ENCODE data around the gene ZNFX1. TPM values are rescaled to one million over a fixed set of nuclear protein-coding genes. Genes with fewer than 3 reads are reported as not detected.
A peak's percentile ranks its signal among the peaks of the same experiment; 100 is the strongest.

ZNFX1 gene
- total RNA-seq, 1 experiment from 2014 or later, result 13.3 TPM

DNA sequence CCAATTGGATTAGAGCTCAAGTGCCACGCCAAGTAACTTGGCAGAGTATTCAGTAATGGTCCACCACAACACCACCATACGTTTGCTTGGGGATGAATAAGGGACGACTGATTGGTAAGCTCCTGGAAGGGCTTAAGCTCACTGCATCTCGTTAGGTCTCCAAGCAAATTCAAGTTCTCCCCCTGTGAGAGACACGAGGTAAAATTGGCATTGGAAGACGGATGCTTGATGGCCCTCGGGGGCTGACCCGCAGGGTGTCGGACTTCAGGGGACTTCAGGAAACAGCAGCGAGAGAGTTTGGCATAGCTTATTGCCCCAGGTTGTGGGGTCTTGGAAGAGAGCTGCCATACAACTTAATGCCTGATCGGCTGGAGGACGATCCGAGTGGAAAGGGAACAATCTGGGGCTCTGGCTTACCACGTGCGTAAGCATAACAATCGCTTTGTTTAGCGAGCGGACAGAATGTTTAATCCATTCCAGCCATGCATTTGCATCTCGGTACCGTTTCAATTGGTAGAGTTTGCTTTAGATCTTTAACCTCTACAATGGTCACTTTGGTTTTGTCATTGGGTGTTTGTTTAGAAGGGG is 4.8 kb upstream of the ZNFX1 start:
- no peak for DNase-seq (ENCODE audit: low read depth)
- in situ Hi-C loops (cut with HindIII; ENCODE audit: low pct_unique_long_range_greater_than_20kb, low sequenced_read_pairs), result no loop called here

DNA sequence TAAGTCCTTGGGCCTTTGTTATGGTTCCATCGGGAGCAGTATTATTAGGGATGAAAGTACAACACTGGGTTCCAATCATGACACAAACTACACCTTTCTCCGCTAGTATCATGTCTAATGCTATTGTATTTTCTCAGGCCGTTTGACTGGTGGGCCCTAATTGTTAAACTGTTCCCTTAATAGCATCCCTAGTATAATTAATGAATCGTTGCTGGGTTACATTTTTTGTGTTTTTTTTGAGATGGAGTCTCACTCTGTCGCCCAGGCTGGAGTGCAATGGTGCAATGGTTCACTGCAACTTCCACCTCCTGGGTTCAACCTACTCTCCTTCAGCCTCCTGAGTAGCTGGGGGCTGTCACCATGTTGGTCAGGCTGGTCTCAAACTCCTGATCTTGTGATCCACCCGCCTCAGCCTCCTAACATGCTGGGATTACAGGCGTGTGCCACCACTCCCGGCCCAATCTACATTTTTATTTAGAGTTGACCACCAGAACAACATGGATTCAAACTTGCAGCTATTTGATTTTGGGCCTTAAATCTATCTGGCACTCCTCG is 4.1 kb upstream of the ZNFX1 start:
- in situ Hi-C loops (cut with HindIII; ENCODE audit: low pct_unique_long_range_greater_than_20kb, low sequenced_read_pairs), result no loop called here
- no peak for DNase-seq (ENCODE audit: low read depth)

DNA sequence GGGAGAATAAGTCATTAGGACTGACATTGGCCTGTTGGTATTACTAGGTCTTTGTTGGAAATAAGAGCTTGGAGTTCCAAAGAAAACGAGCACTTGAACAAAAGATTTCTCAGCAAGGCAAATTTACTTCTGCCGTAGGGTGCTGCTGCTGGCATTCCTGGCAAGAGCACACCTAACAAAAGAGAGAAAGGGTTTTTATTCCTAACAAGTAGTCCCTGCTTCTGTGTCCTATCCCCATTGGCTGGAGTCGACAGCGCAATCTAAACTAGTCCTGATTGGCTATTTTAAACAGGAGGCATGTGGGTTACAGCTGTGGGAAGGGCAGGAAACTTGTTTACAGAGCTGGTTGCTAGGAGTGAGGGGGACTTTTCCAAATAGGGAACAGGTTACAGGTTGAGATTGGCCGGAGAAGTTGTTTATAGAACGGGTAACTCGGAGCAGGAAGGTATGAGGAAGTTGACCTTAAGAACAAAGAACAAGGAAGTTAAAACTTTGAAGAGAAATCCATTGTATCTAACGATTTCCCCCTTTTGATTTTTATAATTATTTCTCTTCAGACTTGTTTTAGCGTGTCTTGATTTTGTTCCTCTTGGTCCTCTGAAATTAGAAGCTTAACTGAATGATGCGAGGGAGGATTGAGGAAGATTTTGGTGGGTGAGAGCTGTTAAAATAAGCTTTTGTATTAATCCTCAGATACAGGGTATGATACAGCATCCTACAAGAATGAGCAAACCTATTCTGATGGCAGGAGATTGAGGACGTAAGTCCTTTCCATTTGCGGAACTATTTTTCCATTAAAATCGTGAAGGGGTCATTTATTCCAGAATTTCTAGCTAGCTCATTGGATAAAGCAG is 3.4 kb upstream of the ZNFX1 start:
- in situ Hi-C loops (cut with HindIII; ENCODE audit: low pct_unique_long_range_greater_than_20kb, low sequenced_read_pairs), result no loop called here
- DNase-seq (ENCODE audit: low read depth), result peak; percentile 60

DNA sequence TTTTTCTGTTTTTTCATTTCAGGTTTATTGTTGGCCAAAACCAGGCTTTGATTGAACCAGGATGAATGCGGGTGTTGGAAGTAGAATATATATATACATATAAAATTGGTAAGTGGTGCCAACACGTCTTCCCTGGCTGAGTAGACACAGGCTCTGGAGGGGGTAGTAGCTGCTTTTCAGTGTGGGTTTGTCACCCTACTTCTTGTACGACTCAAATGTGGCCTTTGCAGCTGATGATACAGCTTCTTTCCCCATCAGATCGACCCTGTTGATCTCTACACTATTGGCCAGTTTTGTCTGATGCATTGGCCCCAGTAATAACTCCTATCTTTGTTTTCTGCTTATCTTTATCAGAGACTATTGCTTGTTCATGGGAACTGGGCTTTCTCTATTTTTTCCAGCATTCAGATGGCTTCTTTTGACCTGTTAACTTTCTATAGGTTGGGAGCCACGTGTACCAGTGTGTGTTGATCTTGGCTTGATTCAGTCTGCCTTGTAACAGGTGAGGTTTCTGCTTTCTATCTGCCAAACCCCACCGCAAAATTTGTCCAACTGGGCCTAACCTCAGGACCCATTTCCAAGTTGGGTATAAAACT is 2.7 kb upstream of the ZNFX1 start:
- in situ Hi-C loops (cut with HindIII; ENCODE audit: low pct_unique_long_range_greater_than_20kb, low sequenced_read_pairs), result no loop called here
- no peak for DNase-seq (ENCODE audit: low read depth)

DNA sequence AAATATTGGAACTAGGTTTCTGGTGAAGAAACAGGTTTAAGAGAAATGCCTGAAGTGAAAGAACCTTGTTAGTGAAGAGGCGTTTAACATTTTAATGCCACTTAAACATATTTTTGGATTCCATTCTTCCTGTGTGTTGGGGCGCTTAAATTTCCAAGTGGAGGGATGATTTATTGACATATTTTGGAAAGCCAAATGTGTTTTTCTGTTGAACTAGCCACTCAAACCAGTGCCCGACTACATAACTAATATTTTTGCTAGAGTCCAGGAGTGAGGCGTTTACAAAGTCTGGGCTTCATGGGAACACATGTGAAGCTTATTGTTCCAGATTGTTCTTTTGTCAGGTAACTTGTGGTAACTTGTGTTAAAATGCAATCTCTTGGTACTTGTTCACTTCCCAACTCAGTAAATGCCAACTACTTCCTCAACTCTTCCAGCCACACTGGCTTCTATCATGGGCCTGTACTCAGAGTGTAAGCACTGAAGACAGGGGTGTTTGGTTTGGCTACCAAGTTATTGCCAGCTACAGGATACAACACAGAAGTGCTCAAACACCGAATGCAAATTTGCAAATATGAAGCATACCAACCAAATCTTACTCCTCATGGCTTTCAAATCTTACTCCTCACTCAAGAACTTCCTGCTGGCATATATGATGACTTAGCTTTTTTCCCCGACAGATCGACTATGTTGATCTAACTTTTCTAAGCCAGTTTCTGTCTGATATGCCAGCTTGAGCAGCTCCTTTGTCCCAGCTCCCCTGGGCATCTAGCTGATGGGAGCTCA is 2.0 kb upstream of the ZNFX1 start:
- in situ Hi-C loops (cut with HindIII; ENCODE audit: low pct_unique_long_range_greater_than_20kb, low sequenced_read_pairs), result no loop called here
- peak; percentile 33 for DNase-seq (ENCODE audit: low read depth)

DNA sequence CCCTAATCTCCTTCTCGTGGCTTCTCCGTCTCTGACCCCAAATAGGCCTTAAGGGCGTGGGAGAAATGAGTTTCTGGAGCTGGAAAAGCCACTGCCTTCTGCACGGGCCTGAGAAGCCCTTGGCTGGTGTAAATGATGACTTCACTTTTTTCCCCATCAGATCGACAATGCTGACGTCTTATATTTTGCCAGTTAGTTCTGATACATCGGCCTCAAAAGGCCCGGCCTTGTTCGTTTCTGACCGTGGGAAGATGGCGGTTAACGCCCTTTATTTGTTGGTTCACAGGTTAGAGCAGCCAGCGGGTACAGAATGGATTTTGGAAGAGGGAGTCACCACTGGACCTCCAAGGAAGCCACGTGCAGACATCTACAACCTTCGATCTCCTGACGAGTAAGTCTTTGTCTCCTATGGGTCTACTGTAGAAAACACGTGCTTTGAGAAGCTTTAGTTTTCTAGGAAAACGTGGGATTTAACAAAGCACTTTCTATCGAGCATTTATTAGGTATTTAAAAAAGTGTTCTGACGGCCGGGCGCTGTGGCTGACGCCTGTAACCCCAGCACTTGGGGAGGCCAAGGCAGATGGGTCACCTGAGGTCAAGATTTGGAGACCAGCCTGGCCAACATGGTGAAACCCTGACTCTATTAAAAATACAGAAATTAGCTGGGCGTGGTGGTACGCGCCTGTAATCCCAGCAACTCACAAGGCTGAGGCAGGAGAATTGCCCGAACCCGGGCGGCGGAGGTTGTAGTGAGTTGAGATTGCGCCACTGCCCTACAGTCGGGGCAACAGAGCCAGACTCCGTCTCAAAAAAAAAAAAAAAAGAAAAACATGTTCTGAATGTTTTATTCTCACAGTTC is 1.2 kb upstream of the ZNFX1 start:
- no peak for DNase-seq (ENCODE audit: low read depth)
- in situ Hi-C loops (cut with HindIII; ENCODE audit: low pct_unique_long_range_greater_than_20kb, low sequenced_read_pairs), result no loop called here

DNA sequence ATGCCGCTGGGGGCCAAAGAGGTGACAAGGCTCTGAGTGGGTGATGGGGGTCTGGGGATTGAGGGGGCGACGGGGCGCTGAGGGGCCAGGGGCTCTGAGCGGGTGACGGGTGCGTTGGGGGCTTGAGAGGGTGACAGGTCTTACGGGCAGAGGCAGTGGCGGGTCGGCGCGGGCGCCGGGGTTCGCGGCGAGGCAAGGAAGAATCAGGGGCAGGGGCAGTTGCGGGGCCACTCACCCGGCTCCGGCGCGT is 146 bp downstream of the ZNFX1 start:
- in situ Hi-C loops (cut with HindIII; ENCODE audit: low pct_unique_long_range_greater_than_20kb, low sequenced_read_pairs), result no loop called here
- no peak for DNase-seq (ENCODE audit: low read depth)

DNA sequence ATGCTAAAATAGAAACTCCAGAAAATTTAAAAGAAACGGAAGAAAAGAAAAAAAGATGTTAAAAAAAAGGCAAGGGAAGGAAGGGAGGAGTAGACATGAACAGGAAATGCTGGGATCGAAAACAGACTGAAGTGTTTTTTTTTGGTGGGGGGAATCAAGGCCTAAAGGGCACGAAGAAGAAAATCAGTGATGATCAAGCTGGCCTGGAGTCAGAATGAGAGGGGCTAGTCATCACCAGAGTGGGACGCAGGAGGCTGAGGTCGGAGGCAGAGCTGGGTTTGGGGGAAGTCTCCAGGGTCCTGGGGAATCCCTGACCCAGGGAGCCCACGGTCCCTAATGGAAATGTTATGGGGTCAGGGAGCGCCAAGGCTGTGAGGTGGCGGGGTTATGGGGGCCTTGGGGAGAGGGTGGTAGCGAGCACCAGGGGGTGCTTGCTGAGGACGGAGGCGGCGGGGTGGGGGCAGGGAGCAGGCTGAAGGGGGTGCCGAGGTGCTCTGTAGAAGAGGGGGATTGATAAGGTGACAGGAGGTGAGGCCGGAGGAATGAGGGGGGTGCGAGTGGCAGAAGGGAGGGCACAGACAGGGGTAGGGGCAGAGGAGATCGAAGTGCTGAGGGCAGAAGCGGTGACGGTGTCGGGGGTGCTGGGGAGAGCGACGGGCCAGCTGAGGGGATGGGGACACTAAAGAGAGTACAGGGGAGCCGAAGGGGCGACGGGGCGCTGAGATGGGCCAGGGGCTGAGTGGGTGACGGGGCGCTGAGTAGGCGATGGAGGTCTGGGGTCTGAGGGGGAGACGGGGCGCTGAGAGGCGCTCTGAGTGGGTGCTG is 684 bp downstream of the ZNFX1 start:
- in situ Hi-C loops (cut with HindIII; ENCODE audit: low pct_unique_long_range_greater_than_20kb, low sequenced_read_pairs), result no loop called here
- no peak for DNase-seq (ENCODE audit: low read depth)

DNA sequence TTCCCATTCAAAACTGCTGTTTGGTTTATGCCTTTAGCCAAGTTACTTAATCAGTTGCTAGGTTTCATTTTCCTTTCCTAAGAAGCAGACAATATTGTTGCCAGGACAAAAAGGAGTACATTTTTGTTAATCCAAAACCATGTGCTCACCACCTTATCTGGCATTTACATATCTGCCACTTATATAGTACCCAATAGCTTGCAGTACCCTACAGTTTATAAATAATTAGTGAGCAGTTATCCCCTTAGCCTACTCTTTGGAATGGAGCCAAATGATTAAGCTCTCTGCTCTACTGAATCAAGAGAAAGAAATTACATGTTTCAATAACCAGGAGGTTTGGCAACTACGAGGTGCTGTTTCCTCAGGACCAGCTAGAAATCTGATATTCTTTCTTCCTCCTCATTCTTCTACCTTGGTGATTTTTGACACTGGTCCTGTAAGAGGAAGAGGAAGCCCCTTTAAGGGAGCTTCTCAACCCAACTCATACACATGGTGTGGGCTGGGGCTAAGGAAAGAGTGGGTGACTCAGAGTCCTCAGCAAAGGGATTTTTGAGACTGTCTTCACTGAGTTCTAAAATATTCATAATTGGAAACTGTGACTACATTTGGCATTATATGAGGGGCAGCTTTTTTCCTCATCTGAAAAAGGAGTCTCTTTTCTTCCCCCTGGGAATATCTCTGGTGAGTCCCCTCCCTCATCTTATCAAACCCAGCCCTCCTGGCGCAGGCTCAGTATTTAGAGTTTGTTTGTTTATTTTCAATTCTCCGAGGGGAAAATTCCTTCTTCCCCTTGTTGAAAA is 1.5 kb downstream of the ZNFX1 start:
- in situ Hi-C loops (cut with HindIII; ENCODE audit: low pct_unique_long_range_greater_than_20kb, low sequenced_read_pairs), result no loop called here
- peak; percentile 82 for DNase-seq (ENCODE audit: low read depth)

DNA sequence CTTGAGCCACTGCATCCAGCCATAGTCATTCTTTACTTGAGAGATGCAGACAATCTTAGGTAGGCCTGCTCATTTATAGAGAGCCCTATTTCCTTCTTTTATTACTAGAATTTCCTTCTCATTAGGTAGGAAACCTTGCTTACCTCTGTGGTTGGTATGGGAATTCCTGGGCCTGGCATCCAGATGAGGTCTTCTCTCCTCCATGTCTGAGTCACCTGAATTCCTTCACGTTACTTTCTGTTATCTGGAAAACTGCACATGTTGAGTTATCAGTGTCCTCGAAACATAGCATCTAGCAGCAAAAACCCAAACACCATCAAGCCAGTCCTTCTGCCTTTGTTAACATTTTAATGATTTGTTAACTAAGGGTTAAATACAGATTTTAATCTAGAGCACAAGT is 2.2 kb downstream of the ZNFX1 start:
- in situ Hi-C loops (cut with HindIII; ENCODE audit: low pct_unique_long_range_greater_than_20kb, low sequenced_read_pairs), result no loop called here
- DNase-seq (ENCODE audit: low read depth), result peak; percentile 62

DNA sequence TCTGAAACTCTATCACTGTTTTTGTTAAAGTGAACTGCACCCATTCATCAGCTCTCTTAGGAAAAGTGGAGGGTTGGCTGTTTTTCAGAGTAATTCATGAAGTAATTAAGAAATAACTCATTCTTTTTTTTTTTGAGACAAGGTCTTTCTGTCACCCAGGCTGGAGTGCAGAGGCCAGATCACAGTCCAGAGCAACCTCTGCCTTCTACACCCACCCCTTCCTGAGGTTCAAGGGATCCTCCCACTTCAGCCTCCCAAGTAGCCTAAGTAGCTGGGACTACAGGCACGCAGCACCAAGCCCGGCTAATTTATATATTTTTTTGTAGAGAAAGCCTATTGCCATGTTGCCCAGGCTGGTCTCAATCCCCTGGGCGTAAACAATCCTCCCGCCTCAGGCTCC is 2.6 kb downstream of the ZNFX1 start:
- DNase-seq (ENCODE audit: low read depth), result no peak
- in situ Hi-C loops (cut with HindIII; ENCODE audit: low pct_unique_long_range_greater_than_20kb, low sequenced_read_pairs), result no loop called here

DNA sequence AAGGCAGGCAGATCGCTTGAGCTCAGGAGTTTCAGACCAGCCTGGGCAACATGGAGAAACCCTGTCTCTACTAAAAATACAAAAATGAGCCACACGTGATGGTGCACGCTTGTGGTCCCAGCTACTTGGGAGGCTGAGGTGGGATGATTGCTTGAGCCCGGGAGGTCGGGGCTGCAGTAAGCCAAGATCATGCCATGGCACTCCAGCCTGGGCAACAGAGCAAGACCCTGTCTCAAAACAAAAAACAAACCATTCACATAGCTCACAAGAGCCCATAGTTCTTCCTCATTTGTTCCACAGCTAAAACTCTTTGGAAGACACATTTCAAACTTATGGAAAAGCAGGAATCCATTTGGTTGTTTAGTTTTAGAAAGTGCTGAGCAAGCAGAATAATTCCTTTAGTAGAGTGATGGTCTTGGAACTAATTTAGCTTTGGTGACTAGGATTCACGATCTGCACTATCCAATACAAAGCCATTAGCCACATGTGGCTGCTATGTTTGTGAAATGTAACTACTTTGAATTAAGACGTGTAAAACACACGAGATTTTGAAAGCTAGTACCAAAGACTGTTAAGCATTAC is 4.1 kb downstream of the ZNFX1 start:
- in situ Hi-C loops (cut with HindIII; ENCODE audit: low pct_unique_long_range_greater_than_20kb, low sequenced_read_pairs), result no loop called here
- DNase-seq (ENCODE audit: low read depth), result no peak

DNA sequence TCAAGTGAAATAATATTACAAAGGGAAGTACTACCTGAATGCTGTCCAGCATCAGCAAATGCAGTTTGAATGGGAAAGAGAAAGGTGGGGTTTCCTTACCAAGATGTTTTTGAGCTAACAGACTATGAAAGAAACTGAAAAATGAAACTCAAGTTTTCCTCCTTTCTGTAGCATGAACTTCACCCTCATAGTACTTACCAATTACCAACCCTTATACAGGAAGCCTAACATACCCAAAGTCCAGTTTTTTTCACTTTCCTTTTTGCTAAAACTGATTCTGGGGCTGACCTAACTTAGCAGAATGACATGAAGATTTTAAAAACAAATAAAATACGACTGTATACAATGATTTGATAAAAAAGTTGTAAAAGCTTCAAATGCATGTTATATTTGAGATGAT is 5.2 kb downstream of the ZNFX1 start:
- in situ Hi-C loops (cut with HindIII; ENCODE audit: low pct_unique_long_range_greater_than_20kb, low sequenced_read_pairs), result no loop called here
- no peak for DNase-seq (ENCODE audit: low read depth)

DNA sequence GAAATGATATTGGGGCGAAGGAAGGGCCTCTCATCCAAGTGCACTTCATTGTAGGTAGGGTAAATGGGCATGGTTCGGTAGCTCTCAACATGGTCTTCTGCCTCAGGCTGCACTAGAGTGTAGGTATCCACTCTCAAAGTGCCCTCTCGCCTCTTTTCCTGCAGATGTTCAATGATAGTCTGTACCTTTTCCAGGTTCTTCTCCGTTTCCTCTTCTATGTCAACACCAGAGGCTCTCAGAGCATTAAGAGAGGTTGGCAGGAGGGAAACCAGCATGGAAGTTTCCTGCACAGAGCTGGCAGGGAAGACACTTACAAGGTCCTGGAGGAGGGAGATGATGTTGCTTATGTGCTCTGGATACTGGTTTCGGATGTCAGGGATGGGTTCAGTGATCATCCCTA is 7.1 kb downstream of the ZNFX1 start:
- in situ Hi-C loops (cut with HindIII; ENCODE audit: low pct_unique_long_range_greater_than_20kb, low sequenced_read_pairs), result no loop called here
- no peak for DNase-seq (ENCODE audit: low read depth)

DNA sequence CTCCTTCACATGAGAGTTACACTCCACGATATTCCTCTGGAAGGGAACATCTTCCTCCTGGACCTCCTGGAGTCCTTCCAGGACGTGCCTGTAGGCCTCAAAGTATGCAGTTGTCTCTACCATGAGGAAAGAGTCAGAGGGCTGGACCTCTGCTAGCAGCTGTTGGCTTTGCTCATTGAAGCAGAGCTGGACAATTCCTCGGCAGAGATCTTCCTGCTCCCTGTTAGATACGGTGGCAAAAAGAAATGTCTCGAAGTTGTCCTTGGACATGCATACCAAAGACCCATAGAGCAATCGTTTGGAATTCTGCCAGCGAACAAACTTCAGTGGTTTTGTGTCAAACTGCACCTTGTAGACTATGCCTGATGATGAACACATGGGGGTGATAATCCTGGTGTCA is 7.7 kb downstream of the ZNFX1 start:
- DNase-seq (ENCODE audit: low read depth), result peak; percentile 58
- in situ Hi-C loops (cut with HindIII; ENCODE audit: low pct_unique_long_range_greater_than_20kb, low sequenced_read_pairs), result no loop called here

DNA sequence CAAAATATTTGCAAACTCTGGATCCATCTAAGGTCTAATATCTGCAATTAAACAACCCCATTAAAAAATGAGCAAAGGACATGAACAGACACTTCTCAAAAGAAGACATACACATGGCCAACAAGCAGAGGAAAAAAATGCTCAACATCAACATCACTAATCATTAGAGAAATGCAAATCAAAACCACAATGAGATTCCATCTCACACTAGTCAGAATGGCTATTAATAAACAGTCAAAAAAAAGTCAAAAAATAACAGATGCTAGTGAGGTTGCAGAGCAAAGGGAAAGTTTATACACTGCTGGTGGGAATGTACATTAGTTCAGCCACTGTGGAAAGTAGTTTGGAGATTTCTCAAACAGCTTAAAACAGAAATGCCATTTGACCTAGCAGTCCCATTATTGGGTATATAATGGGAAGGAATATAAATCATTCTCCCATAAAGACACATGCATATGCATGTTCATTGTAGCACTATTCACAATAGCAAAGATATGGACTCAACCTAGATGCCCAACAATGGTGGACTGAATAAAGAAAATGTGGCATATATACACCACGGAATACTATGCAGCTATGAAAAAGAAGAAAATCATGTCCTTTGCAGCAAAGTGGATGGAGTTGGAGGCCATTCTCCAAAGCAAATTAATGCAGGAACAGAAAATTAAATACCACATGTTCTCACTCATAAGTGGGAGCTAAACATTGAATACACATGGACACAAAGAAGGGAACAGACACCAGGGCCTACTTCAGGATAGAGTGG is 9.1 kb downstream of the ZNFX1 start:
- peak; percentile 56 for DNase-seq (ENCODE audit: low read depth)
- in situ Hi-C loops (cut with HindIII; ENCODE audit: low pct_unique_long_range_greater_than_20kb, low sequenced_read_pairs), result no loop called here

All from Caki2 (cell line).